HEK293 (cell line): ENCODE results near the gene SERPINB4.
"Not testable (repeated sequence)": the region's sequence is repeated elsewhere in the genome, so short reads cannot be mapped to it uniquely, and the experiment has no call there.

ENCODE experiments used
- CTCF ChIA-PET: fragments of 350-600 bp; formaldehyde crosslinking; extraction: SDS; loops from one replicate; lab custom pipeline; 2021; ENCODE audit warnings: antibody characterized with exemption; lab: Yijun Ruan, JAX
- POLR2A ChIA-PET: fragments of 300-600 bp; formaldehyde crosslinking; extraction: SDS; loops from one replicate; lab custom pipeline; 2020; ENCODE audit warnings: antibody characterized with exemption, inconsistent platforms; lab: Yijun Ruan, JAX
- H3K27ac ChIP-seq: fragments of 200-500 bp; sonication (Bioruptor generic); 2 replicates; pipeline ENCODE4 v1.5.1; 2014; ENCODE audit warnings: low read depth, low read length, control low read depth, inconsistent platforms; ENCODE audit errors: extremely low read depth
- H3K36me3 ChIP-seq, 2 experiments: fragments of 200-500 bp in 1 of 2; sonication (Bioruptor generic) in 1 of 2; 1 replicate in 1 of 2; 2 replicates in 1 of 2; pipeline ENCODE4 v1.5.1; 2014 to 2017; ENCODE audit warnings: inconsistent platforms in 2 of 2, low read length in 2 of 2; ENCODE audit not compliant: control insufficient read depth in 2 of 2, insufficient read depth in 1 of 2
- H3K4me1 ChIP-seq: fragments of 200-500 bp; sonication (Bioruptor generic); 2 replicates; pipeline ENCODE4 v1.5.1; 2014; ENCODE audit warnings: mild to moderate bottlenecking, low read length, inconsistent platforms; ENCODE audit not compliant: control insufficient read depth, insufficient read depth
- H3K4me3 ChIP-seq: 2 replicates; pipeline ENCODE4 v1.5.1; 2011; ENCODE audit warnings: low read depth, mild to moderate bottlenecking, control low read depth, low read length, moderate library complexity
- H3K9me3 ChIP-seq: fragments of 200-500 bp; sonication (Bioruptor generic); 2 replicates; pipeline ENCODE4 v1.5.1; 2014; ENCODE audit warnings: low read depth, low read length, inconsistent platforms; ENCODE audit not compliant: control insufficient read depth, insufficient read depth
- FEZF1 ChIP-seq: fragments of 450-650 bp; formaldehyde crosslinking; IDR thresholded peaks from 2 replicates; pipeline ENCODE4 v1.5.1; 2016; ENCODE audit warnings: missing biosample characterization, missing genetic modification characterization
- GFI1B ChIP-seq: fragments of 450-650 bp; formaldehyde crosslinking; IDR thresholded peaks from 2 replicates; pipeline ENCODE4 v1.5.1; 2016; ENCODE audit warnings: missing biosample characterization, missing genetic modification characterization
- GLI4 ChIP-seq: fragments of 450-650 bp; formaldehyde crosslinking; IDR thresholded peaks from 2 replicates; pipeline ENCODE4 v1.5.1; 2016; ENCODE audit warnings: missing biosample characterization, missing genetic modification characterization
- HOXC10 ChIP-seq: sonication (generic); formaldehyde crosslinking; IDR thresholded peaks from 2 replicates; pipeline ENCODE4 v1.8.1; 2023; ENCODE audit warnings: mild to moderate bottlenecking, missing genetic modification reagents
- TCF7L2 ChIP-seq: IDR thresholded peaks from 2 replicates; pipeline ENCODE4 v1.6.1; 2011; ENCODE audit warnings: low read depth, mild to moderate bottlenecking, inconsistent platforms, low read length, moderate library complexity, borderline replicate concordance
- WT1 ChIP-seq: fragments of 450-650 bp; formaldehyde crosslinking; IDR thresholded peaks from 2 replicates; pipeline ENCODE4 v1.5.1; 2016; ENCODE audit warnings: missing biosample characterization, missing genetic modification characterization
- ZFP37 ChIP-seq: fragments of 450-650 bp; formaldehyde crosslinking; IDR thresholded peaks from 2 replicates; pipeline ENCODE4 v1.5.1; 2016; ENCODE audit warnings: missing biosample characterization, missing genetic modification characterization
- ZNF140 ChIP-seq: fragments of 450-650 bp; formaldehyde crosslinking; IDR thresholded peaks from 2 replicates; pipeline ENCODE4 v1.5.1; 2016; ENCODE audit warnings: missing biosample characterization, missing genetic modification characterization
- ZNF184 ChIP-seq: fragments of 450-650 bp; IDR thresholded peaks from 2 replicates; pipeline ENCODE4 v1.5.1; 2018; ENCODE audit warnings: missing biosample characterization, mild to moderate bottlenecking, missing genetic modification characterization
- ZNF449 ChIP-seq: fragments of 450-650 bp; formaldehyde crosslinking; IDR thresholded peaks from 2 replicates; pipeline ENCODE4 v1.5.1; 2017; ENCODE audit warnings: missing biosample characterization, mild to moderate bottlenecking, missing genetic modification characterization, moderate library complexity
- ZNF510 ChIP-seq: fragments of 450-650 bp; formaldehyde crosslinking; IDR thresholded peaks from 2 replicates; pipeline ENCODE4 v1.5.1; 2018; ENCODE audit warnings: mild to moderate bottlenecking, missing genetic modification characterization, missing biosample characterization; ENCODE audit not compliant: insufficient replicate concordance
- ZNF558 ChIP-seq: fragments of 450-650 bp; formaldehyde crosslinking; IDR thresholded peaks from 2 replicates; pipeline ENCODE4 v1.5.1; 2016; ENCODE audit warnings: missing biosample characterization, missing genetic modification characterization
- ZNF621 ChIP-seq: fragments of 450-650 bp; formaldehyde crosslinking; IDR thresholded peaks from 2 replicates; pipeline ENCODE4 v1.5.1; 2017; ENCODE audit warnings: missing biosample characterization, missing genetic modification characterization
- ZNF626 ChIP-seq: fragments of 450-650 bp; sonication (Bioruptor Pico); formaldehyde crosslinking; IDR thresholded peaks from 2 replicates; pipeline ENCODE4 v1.5.1; 2018; ENCODE audit warnings: missing biosample characterization, missing genetic modification characterization, inconsistent platforms
- ZNF629 ChIP-seq: fragments of 450-650 bp; formaldehyde crosslinking; IDR thresholded peaks from 2 replicates; pipeline ENCODE4 v1.5.1; 2017; ENCODE audit warnings: missing biosample characterization, missing genetic modification characterization
- ZNF670 ChIP-seq: fragments of 450-650 bp; formaldehyde crosslinking; IDR thresholded peaks from 2 replicates; pipeline ENCODE4 v1.5.1; 2016; ENCODE audit warnings: missing biosample characterization, missing genetic modification characterization, low read depth
- ZNF747 ChIP-seq: fragments of 450-650 bp; formaldehyde crosslinking; IDR thresholded peaks from 2 replicates; pipeline ENCODE4 v1.5.1; 2016; ENCODE audit warnings: missing biosample characterization, missing genetic modification characterization
- ZNF843 ChIP-seq: fragments of 450-650 bp; formaldehyde crosslinking; IDR thresholded peaks from 2 replicates; pipeline ENCODE4 v1.5.1; 2016; ENCODE audit warnings: missing biosample characterization, missing genetic modification characterization
- ZSCAN16 ChIP-seq: fragments of 450-650 bp; formaldehyde crosslinking; IDR thresholded peaks from 2 replicates; pipeline ENCODE4 v1.5.1; 2016; ENCODE audit warnings: missing biosample characterization, missing genetic modification characterization
- TF ChIP-seq, protein P1 (sequence below): fragments of 450-650 bp; formaldehyde crosslinking; IDR thresholded peaks from 2 replicates; pipeline ENCODE4 v1.5.1; 2016; ENCODE audit warnings: missing biosample characterization, missing genetic modification characterization
- TF ChIP-seq, protein P2 (sequence below): fragments of 450-650 bp; formaldehyde crosslinking; conservative IDR thresholded peaks from 2 replicates; pipeline ENCODE4 v1.5.1; 2016; ENCODE audit warnings: low read depth, missing biosample characterization, missing genetic modification characterization
- TF ChIP-seq, protein P3 (sequence below): fragments of 450-650 bp; formaldehyde crosslinking; IDR thresholded peaks from 2 replicates; pipeline ENCODE4; 2016; ENCODE audit warnings: missing biosample characterization, missing genetic modification characterization

SERPINB4 gene

DNA sequence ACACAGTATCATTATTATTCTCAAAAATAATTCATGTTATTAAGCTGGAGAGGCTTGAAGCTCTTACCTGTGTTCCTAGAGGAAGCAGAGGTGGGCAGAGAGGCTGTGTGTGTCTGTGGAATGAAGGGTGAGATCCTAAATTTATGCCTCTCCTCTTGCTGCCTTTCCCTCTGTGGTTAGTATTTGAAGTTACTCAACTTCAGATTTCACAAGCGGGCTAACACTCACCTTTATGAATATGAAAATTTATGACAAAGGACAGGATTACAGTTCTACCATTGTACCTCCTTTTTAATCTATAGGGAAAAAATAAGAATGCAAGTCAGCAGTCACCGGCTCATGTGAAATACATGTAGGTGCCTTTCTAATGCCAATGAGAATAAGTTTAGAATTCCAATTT is at the start of gene SERPINB4:
TSS of gene SERPINB4 (minus strand) at position 115 of the 400 bp plus-strand sequence. CDS start 679 bp downstream, outside the sequence.
- POLR2A ChIA-PET, H3K9me3 ChIP-seq, H3K36me3 ChIP-seq, CTCF ChIA-PET, H3K4me3 ChIP-seq, H3K27ac ChIP-seq, H3K4me1 ChIP-seq: not testable (repeated sequence)

DNA sequence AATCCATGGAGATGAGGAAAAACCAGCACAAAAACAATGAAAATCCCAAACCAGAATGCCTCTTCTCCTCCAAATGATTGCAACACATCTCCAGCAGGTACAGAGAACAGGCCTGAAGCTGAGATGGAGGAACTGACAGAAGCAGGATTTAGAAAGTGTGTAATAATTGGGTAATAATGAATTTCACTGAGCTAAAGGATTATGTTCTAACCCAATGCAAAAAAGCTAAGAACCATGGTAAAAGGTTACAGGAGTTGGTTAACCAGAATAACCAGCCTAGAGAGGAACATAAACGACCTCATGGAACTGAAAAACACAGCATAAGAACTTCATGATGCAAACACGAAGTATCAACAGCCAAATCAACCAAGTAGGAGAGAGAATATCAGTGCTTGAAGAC is 45.0 kb upstream of the SERPINB4 start:
- H3K4me1 ChIP-seq: no peaks in the 10 kb centered on the region
- TF ChIP-seq GLI4 (tag by site-specific recombination) (no peak), FEZF1 (tag by site-specific recombination) (no peak), ZNF449 (tag by site-specific recombination) (no peak)
- POLR2A ChIA-PET: no interaction called here
- H3K9me3 ChIP-seq: no peaks in the 10 kb centered on the region
- no peaks in the 10 kb centered on the region for H3K36me3 ChIP-seq
- H3K4me3 ChIP-seq: no peak overlapping the region
- no peak overlapping the region for H3K27ac ChIP-seq
- CTCF ChIA-PET: no interaction called here

- no peak overlapping the region for H3K4me3 ChIP-seq
- no peak overlapping the region for H3K27ac ChIP-seq
- H3K9me3 ChIP-seq: no peaks in the 10 kb centered on the region
- CTCF ChIA-PET: no interaction called here
- POLR2A ChIA-PET: no interaction called here
- H3K36me3 ChIP-seq: no peaks in the 10 kb centered on the region
- no peaks in the 10 kb centered on the region for H3K4me1 ChIP-seq
- TF ChIP-seq ZNF510 (tag by site-specific recombination): no peak
These were observed 42.8 kb upstream of the SERPINB4 start for GRCh38 chr18:63686871-63687270.

GRCh38 chr18:63684718-63685117 is 40.7 kb upstream of the SERPINB4 start:
- no peaks in the 10 kb centered on the region for H3K36me3 ChIP-seq
- ChIA-PET CTCF (no interaction called here), POLR2A (no interaction called here)
- no peak overlapping the region for H3K4me3 ChIP-seq
- H3K27ac ChIP-seq: no peak overlapping the region
- H3K9me3 ChIP-seq: no peaks in the 10 kb centered on the region
- no peaks in the 10 kb centered on the region for H3K4me1 ChIP-seq
- TF ChIP-seq ZNF621 (tag by site-specific recombination) (no peak), ZNF670 (no peak), ZNF184 (tag by site-specific recombination) (no peak), ZNF558 (tag by site-specific recombination) (no peak), WT1 (tag by site-specific recombination) (no peak), ZFP37 (tag by site-specific recombination) (no peak), ZNF747 (tag by site-specific recombination) (no peak), ZNF626 (no peak), ZSCAN16 (tag by site-specific recombination) (no peak), ZNF843 (no peak), HOXC10 (CRISPR knock-in tag) (no peak), GFI1B (tag by site-specific recombination) (no peak), ZNF629 (no peak), ZNF140 (tag by site-specific recombination) (no peak), TCF7L2 (no peak)
- TF ChIP-seq, protein P1, sequence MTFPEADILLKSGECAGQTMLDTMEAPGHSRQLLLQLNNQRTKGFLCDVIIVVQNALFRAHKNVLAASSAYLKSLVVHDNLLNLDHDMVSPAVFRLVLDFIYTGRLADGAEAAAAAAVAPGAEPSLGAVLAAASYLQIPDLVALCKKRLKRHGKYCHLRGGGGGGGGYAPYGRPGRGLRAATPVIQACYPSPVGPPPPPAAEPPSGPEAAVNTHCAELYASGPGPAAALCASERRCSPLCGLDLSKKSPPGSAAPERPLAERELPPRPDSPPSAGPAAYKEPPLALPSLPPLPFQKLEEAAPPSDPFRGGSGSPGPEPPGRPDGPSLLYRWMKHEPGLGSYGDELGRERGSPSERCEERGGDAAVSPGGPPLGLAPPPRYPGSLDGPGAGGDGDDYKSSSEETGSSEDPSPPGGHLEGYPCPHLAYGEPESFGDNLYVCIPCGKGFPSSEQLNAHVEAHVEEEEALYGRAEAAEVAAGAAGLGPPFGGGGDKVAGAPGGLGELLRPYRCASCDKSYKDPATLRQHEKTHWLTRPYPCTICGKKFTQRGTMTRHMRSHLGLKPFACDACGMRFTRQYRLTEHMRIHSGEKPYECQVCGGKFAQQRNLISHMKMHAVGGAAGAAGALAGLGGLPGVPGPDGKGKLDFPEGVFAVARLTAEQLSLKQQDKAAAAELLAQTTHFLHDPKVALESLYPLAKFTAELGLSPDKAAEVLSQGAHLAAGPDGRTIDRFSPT (tag by site-specific recombination): no peak
- TF ChIP-seq, protein P2, sequence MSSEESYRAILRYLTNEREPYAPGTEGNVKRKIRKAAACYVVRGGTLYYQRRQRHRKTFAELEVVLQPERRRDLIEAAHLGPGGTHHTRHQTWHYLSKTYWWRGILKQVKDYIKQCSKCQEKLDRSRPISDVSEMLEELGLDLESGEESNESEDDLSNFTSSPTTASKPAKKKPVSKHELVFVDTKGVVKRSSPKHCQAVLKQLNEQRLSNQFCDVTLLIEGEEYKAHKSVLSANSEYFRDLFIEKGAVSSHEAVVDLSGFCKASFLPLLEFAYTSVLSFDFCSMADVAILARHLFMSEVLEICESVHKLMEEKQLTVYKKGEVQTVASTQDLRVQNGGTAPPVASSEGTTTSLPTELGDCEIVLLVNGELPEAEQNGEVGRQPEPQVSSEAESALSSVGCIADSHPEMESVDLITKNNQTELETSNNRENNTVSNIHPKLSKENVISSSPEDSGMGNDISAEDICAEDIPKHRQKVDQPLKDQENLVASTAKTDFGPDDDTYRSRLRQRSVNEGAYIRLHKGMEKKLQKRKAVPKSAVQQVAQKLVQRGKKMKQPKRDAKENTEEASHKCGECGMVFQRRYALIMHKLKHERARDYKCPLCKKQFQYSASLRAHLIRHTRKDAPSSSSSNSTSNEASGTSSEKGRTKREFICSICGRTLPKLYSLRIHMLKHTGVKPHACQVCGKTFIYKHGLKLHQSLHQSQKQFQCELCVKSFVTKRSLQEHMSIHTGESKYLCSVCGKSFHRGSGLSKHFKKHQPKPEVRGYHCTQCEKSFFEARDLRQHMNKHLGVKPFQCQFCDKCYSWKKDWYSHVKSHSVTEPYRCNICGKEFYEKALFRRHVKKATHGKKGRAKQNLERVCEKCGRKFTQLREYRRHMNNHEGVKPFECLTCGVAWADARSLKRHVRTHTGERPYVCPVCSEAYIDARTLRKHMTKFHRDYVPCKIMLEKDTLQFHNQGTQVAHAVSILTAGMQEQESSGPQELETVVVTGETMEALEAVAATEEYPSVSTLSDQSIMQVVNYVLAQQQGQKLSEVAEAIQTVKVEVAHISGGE (tag by site-specific recombination): no peak
- TF ChIP-seq, protein P3, sequence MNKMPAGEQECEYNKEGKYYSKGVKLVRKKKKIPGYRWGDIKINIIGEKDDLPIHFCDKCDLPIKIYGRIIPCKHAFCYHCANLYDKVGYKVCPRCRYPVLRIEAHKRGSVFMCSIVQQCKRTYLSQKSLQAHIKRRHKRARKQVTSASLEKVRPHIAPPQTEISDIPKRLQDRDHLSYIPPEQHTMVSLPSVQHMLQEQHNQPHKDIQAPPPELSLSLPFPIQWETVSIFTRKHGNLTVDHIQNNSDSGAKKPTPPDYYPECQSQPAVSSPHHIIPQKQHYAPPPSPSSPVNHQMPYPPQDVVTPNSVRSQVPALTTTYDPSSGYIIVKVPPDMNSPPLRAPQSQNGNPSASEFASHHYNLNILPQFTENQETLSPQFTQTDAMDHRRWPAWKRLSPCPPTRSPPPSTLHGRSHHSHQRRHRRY: no peak
